ENCODE results near the gene SLC49A3.
"Not testable (repeated sequence)": the region's sequence is repeated elsewhere in the genome, so short reads cannot be mapped to it uniquely, and the experiment has no call there.

The SLC49A3 gene

DNA sequence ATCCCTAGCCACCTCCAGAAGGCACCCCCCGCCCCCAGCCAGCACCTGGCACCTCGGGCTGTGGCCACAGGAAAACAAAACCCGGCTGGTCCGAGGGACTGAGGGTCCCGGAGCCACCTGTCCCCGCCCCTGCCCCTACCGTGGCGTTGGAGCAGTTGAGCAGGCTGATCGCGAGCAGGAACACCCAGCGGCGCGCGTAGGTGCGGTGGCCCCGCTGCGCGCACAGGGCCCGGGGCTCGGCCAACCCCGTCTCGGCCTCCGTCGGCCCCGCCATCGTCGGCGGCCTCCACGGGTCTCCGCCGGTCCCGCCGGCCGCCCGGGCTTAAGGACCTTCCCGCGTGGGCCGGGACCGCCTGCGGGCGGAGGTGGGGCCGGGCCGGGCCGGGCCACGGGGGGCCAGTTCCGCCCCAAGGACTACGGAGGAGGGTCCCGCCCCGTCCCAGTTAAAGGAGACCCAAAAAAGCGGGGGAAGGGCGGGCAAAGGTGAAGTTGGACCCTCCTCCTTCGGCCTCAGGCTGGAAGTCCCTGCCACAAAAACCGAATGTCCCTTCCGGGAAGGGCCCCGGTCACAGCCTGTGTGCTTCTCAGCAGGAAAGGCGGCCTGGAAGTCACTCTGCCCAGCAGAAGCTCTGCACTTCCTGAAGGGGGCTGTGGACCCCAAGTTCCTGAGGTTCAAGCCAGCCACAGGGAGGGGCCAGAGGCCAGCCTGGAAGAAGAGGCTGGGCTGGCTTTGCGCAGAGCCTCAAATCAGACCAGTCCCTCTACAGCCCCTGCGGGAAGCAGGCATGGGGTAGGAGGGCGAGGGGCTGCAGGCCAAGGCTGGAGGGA is at the start of gene SLC49A3:
Gene SLC49A3 (minus strand): TSS at position 298 of the 828 bp plus-strand sequence. CDS start 24 bp downstream, at position 274.
- DNase-seq: no peak

DNA sequence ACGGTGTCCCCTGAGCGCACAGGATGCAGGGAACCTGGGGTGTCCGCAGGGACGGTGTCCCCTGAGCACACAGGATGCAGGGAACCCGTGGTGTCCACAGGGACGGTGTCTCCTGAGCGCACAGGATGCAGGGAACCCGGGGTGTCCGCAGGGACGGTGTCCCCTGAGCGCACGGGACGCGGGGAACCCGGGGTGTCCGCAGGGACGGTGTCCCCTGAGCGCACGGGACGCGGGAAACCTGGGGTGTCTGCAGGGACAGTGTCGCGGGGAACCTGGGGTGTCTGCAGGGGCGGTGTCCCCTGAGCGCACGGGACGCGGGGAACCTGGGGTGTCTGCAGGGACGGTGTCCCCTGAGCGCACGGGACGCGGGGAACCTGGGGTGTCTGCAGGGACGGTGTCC is 47.6 kb upstream of the SLC49A3 start:
- not testable (repeated sequence) for DNase-seq

DNA sequence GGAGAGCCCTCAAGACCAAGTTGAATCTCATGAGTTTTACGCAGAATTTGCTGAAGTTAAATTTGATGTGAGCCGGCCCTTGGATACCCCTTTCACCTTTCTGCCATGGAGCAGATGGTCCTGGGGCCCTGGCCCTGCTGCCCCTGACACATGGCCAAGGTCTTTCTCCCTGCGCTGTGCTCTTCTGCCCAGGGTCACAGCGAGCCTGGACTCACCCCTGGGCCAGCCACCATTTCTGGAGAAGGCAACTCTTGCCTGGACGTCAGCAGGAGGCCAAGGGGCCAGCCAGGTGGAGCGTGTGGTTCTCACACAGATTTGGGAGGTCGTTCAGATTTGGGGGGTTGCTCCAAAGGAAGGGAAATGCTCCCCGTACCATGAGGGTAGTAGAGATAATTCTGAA is 46.6 kb upstream of the SLC49A3 start:
- DNase-seq: no peak

DNA sequence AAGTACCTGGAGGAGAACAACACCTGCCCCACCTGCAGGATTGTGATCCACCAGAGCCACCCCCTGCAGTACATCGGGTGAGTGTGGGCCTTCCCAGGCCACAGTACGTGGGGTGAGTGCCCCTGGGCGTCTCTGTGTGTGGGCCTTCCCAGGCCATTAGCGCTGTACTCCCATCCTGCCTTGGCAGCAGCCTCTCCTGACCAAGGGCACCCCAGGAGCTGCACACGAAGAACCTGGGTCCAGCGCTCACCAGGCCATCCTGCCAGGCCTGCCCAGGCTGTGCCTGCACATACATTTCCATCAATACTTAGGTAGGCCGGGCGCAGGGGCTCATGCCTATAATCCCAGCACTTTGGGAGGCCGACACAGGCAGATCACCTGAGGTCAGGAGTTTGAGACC is 46.0 kb upstream of the SLC49A3 start:
- no peak for DNase-seq

DNA sequence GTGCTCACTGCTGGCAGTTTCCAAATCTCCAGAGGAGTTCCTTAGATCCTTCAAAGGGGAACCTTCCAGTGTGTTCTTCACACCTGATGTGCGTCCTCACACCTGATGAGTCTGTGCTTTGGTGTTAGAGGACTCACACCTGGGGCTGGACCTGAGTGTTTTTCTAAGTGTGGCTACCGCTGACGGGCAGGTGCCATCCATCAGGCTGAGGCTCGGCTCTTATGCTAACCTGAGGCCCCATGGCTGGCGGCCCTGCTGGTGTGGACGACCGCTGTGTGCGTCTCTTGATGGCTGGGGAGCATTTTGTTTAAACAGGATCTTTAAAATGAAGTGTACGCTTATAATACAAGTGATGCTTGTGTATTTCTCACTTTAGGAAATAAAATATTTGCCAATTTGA is 45.1 kb upstream of the SLC49A3 start:
- DNase-seq: no peak

DNA sequence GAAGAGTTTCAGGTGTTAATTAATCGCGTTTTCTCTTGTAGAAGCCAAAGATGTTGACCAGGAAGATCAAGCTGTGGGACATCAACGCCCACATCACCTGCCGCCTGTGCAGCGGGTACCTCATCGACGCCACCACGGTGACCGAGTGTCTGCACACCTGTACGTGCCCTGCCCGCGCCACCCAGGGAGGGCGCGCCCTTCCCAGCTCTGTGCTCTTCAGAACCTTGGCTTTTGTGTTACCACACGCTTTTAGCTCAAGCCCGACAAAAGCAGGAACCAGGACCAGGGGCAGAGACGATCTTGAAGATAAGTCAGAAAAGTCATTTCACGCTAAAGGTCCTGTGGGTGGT is 44.7 kb upstream of the SLC49A3 start:
- no peak for DNase-seq

DNA sequence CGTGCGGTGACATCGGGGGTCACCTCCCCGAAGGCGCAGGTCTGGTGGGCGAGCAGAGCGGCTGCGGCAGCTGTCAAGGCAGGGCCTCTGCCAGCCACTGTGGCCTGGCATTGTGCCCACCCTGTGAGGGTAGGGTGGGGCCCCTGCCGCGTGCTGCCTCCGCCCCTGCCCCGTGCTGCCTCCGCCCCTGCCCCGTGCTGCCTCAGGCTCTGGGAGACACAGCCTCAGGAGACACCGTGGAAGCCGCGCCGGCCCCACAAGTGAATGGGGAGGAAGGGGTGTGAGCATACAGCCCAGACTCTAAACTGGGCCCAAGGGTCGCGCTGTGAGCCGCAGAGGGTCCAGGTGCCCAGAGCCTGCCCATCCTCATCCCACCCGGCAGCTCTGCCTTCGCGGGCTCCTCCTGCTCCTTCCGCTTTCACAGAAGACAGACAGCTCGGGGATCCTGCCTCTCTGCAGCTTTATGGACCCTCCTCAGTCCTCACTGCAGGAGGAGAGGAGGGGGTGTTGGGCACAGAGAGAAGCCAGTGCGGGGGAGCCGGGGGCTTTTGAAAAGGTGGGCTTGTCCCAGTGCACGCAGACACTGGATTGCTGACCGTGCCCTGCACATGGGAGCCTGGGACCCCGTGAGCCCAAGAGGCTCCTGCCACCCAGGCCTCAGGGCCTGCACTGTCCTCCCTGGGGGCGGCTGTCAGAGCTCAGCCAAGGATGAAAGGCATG is 44.1 kb upstream of the SLC49A3 start:
- DNase-seq: no peak

DNA sequence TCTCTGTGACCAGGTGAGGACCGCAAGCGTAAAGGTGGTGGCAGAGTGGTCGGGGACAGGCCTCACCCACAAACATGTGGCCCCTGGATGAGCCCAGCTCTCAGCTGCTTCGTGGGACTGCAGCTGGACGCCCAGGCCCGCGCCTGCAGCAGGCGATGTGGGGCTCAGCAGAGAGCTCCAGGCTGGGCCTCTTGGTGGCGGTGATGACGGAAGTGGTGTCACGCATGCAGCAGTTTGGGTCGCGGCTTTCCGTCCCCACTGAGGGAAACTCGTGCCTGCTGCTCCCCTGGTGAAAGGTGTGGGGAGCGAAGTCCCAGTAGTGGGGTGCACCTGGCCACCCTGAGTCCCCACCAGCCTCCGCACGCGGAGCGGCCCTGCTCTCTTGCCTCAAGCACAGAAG is 43.5 kb upstream of the SLC49A3 start:
- DNase-seq: no peak

DNA sequence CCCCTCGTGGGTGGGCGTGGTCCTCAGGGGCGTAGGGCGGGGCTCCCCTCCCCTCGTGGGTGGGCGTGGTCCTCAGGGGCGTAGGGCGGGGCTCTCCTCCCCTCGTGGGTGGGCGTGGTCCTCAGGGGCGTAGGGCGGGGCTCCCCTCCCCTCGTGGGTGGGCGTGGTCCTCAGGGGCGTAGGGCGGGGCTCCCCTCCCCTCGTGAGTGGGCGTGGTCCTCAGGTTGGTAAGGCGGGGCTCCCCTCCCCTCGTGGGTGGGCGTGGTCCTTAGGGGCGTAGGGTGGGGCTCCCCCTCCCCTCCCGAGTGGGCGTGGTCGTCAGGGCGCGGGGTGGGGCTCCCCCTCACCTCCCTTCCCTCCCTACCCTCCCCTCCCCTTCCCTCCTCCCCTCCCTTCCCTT is 43.0 kb upstream of the SLC49A3 start:
- DNase-seq: not testable (repeated sequence)

DNA sequence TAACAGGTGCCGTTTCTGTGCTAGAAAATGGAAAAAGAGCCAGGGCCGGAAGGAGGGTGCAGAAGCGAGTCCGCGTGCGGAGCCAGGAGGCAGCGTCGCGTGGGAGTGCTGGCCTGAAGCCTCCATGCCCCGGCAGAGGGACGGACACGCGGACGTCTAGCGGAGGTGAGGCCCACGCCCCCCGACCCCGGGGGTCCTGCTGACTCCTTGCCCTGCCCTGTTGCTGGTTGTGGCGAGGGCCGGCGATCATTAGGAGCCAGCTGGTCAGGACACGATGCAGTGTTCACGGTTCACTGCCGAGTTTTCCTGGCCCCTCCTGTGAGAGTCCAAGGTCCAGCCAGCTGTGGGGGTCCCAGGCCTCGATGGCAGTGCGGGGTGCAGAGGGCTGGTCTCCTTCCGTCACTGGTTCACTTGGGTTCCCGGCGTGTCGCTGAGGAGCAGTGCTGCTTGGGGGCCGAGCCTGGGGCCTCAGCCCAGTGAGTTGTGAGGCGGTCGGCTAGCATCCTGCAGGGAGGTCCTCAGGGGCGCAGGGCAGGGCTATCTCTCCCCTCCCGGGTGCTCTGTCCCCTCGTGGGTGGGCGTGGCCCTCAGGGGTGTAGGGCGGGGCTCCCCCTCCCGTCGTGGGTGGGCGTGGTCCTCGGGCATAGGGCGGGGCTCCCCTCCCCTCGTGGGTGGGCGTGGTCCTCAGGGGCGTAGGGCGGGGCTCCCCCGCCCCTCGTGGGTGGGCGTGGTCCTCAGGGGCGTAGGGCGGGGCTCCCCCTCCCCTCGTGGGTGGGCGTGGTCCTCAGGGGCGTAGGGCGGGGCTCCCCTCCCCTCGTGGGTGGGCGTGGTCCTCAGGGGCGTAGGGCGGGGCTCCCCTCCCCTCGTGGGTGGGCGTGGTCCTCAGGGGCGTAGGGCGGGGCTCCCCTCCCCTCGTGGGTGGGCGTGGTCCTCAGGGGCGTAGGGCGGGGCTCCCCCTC is 42.3 kb upstream of the SLC49A3 start:
- DNase-seq: not testable (repeated sequence)

DNA sequence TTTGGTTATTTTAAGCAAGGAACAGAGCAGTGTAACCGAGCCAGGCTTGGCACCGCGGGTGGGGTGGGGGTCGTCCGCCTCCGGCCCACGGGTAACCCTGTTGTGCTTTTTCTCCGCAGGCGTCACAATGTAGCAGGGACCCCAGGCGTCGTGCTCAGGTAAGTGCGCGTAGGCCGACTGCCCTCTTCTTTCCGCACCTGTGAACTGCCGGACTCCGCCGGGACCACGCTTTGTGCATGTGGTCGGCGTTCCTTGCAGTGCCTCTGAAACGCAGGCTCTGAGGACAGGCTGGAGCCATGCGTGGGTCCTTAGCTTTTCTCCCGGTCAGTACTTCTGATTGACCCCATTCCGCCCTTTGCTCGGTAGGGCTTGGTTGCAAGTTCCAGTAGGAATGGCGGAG is 41.6 kb upstream of the SLC49A3 start:
- no peak for DNase-seq

DNA sequence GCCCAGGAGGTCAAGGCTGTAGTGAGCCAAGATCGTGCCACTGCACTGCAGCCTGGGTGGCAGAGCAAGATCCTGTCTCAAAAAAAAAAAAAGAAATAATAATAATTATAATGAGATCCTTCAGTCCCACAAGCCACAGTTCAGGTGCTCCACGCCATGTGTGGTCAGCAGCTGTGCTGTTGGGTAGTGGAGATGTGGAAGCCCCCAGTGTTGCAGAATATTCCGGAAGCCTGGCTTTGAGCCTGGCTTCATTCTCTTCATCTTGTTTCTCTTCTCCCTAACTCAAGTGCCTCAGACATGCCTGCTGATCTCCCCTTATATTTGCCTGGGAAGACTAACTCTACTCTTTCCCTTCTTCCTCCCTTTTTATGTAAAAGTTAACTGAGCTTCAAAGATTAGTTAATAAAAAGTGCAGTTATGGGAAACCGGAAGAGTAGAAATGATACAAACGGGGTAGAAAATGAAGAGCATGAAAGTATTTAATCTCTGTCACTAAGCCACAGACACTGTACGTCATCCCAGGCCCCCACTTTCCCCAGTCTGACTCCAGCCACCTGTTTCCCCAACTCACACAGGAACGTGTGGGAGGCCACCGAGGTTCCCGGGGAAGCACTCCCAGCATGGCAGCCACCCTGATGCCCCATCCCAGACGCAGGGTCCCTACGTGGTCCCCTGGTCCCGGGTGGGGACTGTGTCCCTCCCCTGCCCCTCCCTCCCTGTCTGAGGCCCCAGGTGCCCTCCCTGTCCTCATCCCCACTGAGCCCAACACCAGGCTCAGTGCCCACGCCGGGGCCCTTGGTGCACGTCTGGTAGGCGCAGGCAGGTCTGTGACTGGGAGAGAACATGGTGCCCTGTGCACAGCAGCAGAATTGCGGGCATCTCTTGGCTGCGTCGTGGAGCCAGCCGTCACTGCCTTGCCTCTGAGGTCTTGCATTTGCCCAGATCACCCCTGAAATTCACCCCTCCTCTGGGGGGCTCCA is 40.7 kb upstream of the SLC49A3 start:
- no peak for DNase-seq

DNA sequence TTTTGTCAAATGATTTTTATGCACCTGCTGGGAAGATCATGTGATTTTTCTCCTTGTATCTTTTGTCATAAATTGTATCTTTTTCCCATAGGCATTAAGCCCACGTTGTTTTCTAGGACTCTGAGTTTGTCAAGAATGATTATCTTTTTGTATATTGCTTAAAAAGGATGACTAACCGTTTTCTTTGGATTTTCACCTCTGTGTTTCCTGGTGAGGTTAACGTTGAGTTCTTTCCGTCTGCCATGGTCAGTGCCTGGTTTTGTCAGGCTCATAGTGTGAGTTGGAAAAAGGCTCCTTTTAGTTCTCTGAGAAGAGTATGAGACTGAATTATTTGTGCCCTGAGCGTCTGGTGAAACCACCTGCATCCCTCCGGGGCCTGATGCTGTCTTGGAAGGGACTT is 38.6 kb upstream of the SLC49A3 start:
- no peak for DNase-seq

DNA sequence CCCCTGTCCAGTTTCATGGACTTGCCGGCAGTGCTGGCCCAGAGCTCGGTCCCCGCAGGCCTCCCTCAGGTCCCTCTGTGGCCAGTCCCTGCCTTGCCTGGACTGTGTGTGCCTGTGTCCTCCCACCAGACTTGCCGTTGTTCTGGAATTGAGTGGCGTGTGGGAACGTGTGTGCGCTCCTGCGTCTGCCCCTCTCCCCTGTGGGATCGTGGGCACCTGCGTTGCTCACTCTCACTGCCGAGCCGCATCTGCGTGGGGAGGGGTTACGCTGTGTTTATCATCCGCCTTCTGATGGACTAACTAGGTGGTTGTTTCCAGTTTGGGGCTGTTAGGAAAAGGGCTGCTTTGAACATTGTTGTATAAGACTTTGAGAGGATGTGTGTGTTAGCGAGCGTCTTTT is 37.9 kb upstream of the SLC49A3 start:
- DNase-seq: no peak

DNA sequence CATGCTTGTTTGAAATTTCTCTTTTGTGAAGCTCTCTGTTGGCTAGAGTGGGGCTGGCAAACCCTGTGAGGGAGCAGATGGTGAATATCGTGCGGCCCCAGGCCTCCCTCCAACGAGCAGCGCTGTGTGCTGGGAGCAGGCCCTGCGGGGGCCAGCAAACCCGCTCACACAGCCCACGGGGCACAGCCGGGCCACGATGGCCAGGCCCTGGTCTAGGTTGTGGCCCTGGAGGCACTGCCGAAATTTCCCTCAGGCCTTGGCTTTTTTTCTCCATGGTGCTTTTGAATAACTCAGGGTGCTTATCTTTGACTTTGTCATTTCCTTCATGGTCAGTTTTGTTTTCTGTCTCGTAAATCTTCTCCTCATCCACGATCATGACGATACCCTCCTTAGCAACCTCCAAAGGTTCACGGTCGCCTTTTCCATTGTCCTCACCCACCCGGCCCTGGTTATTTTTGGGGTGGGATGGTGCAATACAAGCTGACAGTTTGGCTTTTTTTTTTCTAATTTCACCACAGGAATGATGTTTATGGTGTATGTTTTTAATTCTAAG is 37.4 kb upstream of the SLC49A3 start:
- no peak for DNase-seq

DNA sequence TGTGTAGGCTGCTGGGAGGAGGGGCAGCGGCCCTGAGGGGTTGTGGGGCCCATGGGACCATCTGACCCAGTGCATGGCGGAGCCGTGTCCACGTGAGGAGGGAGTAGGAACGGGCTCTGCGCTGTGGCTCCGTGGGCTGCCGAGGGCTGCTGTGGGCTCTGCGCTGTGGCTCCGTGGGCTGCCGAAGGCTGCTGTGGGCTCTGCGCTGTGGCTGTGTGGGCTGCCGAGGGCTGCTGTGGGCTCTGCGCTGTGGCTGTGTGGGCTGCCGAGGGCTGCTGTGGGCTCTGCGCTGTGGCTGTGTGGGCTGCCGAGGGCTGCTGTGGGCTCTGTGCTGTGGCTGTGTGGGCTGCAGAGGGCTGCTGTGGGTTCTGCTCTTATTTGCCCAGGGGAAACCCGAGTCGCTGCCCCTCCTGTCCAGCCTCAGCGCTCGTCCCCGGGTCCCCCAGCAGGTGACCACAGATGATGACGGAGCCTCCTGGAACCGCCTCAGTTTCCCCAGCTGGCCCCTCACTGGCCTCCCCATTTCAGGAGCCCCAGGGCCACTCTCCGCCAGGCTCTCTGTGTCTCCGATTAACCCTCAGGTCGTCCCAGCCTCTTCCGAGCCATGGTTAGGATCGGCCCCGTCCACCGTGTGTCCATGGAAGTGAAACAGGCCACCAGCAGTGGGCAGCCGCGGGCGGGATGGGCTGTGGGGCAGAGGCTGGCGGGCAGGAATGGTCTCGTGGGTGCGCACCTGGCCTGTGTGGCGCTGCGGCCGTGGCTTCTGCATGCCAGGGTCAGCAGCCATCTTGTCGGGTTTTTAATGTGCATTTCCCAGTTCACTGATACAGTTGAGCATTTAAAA is 36.7 kb upstream of the SLC49A3 start:
- no peak for DNase-seq

DNA sequence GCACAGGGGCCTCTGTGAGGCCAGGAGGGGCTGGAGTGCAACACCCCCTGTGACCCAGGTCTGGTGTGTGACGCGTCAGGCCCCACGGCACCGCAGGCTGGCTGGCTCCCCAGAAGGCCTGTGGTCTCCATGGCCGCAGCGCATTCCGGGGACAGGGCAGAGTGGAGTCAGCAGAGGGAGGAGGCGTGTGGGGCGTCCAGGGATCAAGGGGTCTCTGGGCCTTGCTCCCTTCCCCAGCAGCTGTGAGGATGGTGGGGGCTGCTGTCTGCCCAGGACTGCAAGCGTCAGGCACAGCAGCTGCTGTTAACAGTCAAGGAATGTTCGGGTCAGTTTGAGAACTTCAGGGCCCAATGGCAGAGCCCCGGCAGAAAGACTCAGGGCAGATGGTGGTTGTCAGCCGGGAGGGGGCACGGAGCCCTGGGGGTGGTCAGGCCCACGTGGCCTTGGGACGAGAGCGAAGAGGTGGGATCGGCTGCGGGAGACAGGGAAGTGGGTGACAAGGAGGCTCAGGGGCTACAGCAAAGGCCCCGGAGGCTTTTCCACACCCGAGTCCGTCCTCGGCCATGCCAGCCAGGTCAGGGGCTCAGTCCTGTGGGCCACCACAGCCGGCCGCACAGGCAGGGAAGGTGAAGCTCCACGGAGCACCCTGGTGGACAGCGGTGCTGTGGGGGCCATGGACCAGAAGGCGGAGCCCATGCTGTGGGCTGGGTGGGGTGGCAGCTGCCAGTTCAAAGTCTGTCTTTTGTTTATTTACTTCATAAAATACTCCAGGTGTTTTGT is 35.0 kb upstream of the SLC49A3 start:
- no peak for DNase-seq

DNA sequence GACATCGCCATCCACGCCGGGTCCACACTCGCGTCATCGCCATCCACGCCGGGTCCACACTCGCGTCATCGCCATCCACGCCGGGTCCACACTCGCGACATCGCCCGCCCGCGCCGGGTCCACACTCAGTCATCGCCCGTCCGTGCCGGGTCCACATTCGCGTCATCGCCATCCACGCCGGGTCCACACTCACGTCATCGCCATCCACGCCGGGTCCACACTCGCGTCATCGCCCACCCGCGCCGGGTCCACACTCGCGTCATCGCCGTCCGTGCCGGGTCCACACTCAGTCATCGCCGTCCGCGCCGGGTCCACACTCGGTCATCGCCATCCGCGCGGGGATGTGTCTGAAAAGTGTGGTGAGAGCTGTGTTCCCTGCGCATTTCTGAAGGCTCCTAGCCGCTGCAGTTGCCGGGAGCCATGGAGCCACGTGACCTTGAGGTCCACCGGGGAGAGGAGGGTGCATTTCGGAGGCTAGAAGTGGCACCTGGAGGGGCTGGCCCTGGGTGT is 34.0 kb upstream of the SLC49A3 start:
- DNase-seq: no peak

DNA sequence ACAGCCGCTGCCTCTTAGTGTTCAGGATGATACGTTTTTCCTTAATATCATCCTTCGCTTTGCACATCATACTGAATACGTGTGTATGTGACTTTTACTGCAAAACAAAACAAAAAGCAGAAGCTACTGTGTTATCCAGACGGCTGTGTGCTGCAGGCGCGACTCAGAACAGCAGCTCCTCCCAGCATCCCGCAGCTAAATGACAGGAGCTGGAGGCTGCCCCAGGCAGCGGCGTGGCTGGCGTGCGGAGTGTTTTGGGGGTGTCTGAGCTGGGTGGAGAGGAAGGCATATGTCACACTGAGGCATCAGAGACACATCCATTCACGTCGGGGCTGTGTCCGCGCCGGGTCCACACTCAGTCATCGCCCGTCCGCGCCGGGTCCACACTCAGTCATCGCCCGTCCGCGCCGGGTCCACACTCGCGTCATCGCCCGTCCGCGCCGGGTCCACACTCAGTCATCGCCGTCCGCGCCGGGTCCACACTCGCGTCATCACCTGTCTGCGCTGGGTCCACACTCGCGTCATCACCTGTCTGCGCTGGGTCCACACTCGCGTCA is 33.3 kb upstream of the SLC49A3 start:
- no peak for DNase-seq
